ENCODE data around the gene OR10H2.

The OR10H2 gene

DNA sequence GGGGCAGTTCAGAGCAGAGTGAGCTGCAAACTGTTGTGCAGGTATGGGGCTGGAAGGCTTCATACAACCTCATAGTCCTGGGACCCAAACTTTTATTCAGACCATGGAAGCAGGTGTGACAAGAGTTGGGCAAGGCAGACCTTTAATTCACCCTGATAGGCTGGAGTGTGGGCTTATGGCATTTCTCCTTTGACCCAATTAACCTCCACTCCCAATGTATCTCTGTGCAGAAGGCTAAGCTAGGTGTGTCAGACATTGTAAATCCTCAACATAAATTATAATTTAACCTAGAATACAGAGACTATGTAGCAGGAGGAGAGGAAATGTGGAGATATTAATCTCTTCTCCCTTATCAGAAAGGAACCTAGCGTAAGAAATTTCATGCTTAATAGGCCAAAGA, 12.2 kb upstream of the OR10H2 start:
- TF ChIP-seq, protein P1, sequence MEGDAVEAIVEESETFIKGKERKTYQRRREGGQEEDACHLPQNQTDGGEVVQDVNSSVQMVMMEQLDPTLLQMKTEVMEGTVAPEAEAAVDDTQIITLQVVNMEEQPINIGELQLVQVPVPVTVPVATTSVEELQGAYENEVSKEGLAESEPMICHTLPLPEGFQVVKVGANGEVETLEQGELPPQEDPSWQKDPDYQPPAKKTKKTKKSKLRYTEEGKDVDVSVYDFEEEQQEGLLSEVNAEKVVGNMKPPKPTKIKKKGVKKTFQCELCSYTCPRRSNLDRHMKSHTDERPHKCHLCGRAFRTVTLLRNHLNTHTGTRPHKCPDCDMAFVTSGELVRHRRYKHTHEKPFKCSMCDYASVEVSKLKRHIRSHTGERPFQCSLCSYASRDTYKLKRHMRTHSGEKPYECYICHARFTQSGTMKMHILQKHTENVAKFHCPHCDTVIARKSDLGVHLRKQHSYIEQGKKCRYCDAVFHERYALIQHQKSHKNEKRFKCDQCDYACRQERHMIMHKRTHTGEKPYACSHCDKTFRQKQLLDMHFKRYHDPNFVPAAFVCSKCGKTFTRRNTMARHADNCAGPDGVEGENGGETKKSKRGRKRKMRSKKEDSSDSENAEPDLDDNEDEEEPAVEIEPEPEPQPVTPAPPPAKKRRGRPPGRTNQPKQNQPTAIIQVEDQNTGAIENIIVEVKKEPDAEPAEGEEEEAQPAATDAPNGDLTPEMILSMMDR (IDR thresholded peaks at IDR 0.05), result no peak
- Histone ChIP-seq H3K4me2 (ENCODE audit: low read length) (no peak overlapping the region), H3K27ac (no peak overlapping the region), H3K4me3 (ENCODE audit: low read depth, low read length) (no peak overlapping the region), H3K9ac (no peak overlapping the region), H3K79me2 (no peaks in the 10 kb centered on the region), H3K4me1 (no peaks in the 10 kb centered on the region), H2AFZ (no peak overlapping the region), H3K9me3 (ENCODE audit: control insufficient read depth, low read length) (no peaks in the 10 kb centered on the region), H3K27me3 (ENCODE audit: control insufficient read depth, insufficient read depth, low read length) (no peaks in the 10 kb centered on the region), H3K36me3 (ENCODE audit: control insufficient read depth, insufficient read depth, low read length) (no peaks in the 10 kb centered on the region)

DNA sequence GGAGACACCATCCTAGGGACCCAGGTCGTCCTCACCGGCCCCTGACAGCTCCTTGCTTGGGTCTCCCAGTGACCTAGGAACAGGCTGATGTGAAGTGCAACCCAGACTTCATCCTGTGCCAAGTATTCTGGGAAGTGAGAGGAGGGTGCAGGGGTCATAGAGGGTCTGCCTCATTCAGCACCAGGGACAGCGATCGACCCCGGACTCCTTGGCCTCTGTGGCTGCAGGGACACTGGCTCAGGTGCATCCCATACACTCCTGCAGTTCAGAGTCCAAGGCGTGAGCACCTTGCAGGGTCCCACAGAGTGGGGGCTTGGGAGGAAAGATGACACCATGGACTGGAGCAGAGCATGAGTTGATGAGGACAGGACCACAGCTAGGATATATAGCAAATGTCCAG, 10.0 kb upstream of the OR10H2 start:
- Histone ChIP-seq H3K9ac (no peak overlapping the region), H3K4me2 (ENCODE audit: low read length) (no peak overlapping the region), H3K27ac (no peak overlapping the region), H3K79me2 (no peaks in the 10 kb centered on the region), H3K4me3 (ENCODE audit: low read depth, low read length) (no peak overlapping the region), H3K9me3 (ENCODE audit: control insufficient read depth, low read length) (no peaks in the 10 kb centered on the region), H3K27me3 (ENCODE audit: control insufficient read depth, insufficient read depth, low read length) (no peaks in the 10 kb centered on the region), H2AFZ (no peak overlapping the region), H3K36me3 (ENCODE audit: control insufficient read depth, insufficient read depth, low read length) (no peaks in the 10 kb centered on the region), H3K4me1 (no peaks in the 10 kb centered on the region)
- TF ChIP-seq, protein P1 (IDR thresholded peaks at IDR 0.05), result no peak

DNA sequence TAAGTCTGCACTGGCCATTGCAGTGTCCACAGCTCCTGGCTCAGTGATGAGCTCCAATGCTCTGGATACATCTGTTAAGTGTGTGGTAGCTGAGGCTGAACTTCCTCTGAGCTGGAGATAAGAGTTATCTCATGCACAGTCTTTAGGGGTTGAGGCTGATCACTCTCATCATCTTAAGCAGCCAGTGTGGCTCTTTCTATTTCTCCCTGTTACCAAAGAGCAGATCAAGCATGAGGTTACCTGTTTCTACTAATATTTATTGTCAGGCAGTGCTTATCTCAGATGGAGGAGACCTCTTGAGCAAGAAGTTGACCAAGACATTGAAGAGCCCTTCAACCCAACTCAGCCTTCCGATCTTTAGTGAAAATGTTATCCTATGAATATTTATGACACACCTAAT, 6.6 kb upstream of the OR10H2 start:
- Histone ChIP-seq H3K4me2 (ENCODE audit: low read length) (no peak overlapping the region), H3K9ac (no peak overlapping the region), H3K36me3 (ENCODE audit: control insufficient read depth, insufficient read depth, low read length) (no peaks in the 10 kb centered on the region), H3K79me2 (no peaks in the 10 kb centered on the region), H3K4me1 (no peaks in the 10 kb centered on the region), H3K27me3 (ENCODE audit: control insufficient read depth, insufficient read depth, low read length) (no peaks in the 10 kb centered on the region), H3K27ac (no peak overlapping the region), H2AFZ (no peak overlapping the region), H3K9me3 (ENCODE audit: control insufficient read depth, low read length) (no peaks in the 10 kb centered on the region), H3K4me3 (ENCODE audit: low read depth, low read length) (no peak overlapping the region)
- TF ChIP-seq, protein P1 (IDR thresholded peaks at IDR 0.05), result no peak

GRCh38 chr19:15722956-15723355, 4.9 kb upstream of the OR10H2 start:
- no peak overlapping the region for H3K27ac ChIP-seq
- no peak overlapping the region for H3K4me2 ChIP-seq (ENCODE audit: low read length)
- no peaks in the 10 kb centered on the region for H3K27me3 ChIP-seq (ENCODE audit: control insufficient read depth, insufficient read depth, low read length)
- H3K36me3 ChIP-seq (ENCODE audit: control insufficient read depth, insufficient read depth, low read length), result no peaks in the 10 kb centered on the region
- H3K4me1 ChIP-seq, result no peaks in the 10 kb centered on the region
- no peak overlapping the region for H3K9ac ChIP-seq
- H2AFZ ChIP-seq, result no peak overlapping the region
- H3K79me2 ChIP-seq, result no peaks in the 10 kb centered on the region
- TF ChIP-seq, protein P1 (IDR thresholded peaks at IDR 0.05), result no peak
- no peak overlapping the region for H3K4me3 ChIP-seq (ENCODE audit: low read depth, low read length)
- no peaks in the 10 kb centered on the region for H3K9me3 ChIP-seq (ENCODE audit: control insufficient read depth, low read length)

DNA sequence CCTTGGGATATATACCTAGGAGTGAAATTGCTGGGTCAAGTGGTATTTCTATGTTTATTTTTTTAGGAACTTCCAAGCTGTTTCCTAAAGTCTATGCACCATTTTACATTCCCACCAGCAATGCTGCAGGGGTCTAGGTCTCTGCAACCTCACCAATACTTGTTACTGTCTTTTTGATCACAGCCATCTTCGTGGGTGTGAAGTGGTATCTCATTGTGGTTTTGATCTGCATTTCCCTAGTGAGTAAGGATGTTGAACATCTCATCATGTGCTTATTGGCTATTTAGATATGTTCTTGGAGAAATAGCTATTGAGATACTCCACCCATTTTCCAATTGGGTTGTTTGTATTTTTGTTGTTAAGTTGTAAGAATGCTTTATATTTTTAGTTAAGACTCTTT, 2.7 kb downstream of the OR10H2 start:
- H3K4me2 ChIP-seq (ENCODE audit: low read length), result no peak overlapping the region
- no peaks in the 10 kb centered on the region for H3K27me3 ChIP-seq (ENCODE audit: control insufficient read depth, insufficient read depth, low read length)
- H3K36me3 ChIP-seq (ENCODE audit: control insufficient read depth, insufficient read depth, low read length), result no peaks in the 10 kb centered on the region
- no peak overlapping the region for H2AFZ ChIP-seq
- H3K79me2 ChIP-seq, result no peaks in the 10 kb centered on the region
- TF ChIP-seq, protein P1 (IDR thresholded peaks at IDR 0.05), result no peak
- H3K4me1 ChIP-seq, result no peaks in the 10 kb centered on the region
- H3K9me3 ChIP-seq (ENCODE audit: control insufficient read depth, low read length), result no peaks in the 10 kb centered on the region
- H3K4me3 ChIP-seq (ENCODE audit: low read depth, low read length), result no peak overlapping the region
- H3K9ac ChIP-seq, result no peak overlapping the region
- no peak overlapping the region for H3K27ac ChIP-seq
